SK-N-SH (cell line): ENCODE data around the gene DPP4.

Experiments
- CTCF ChIP-seq: fragments of 200-600 bp; sonication (generic); IDR thresholded peaks from 2 replicates; pipeline ENCODE4 v1.6.1; 2017; ENCODE audit warnings: antibody characterized with exemption, mild to moderate bottlenecking, moderate library complexity
- ELF1 ChIP-seq: IDR thresholded peaks from 2 replicates; pipeline ENCODE4 v1.4.0; 2012
- EP300 ChIP-seq, 2 experiments: IDR thresholded peaks; 2 replicates each; pipeline versions ENCODE4 v1.4.0 to v1.6.1; 2012; ENCODE audit warnings: borderline replicate concordance in 1 of 2, low read depth in 1 of 2, low read length in 1 of 2
- GABPA ChIP-seq: IDR thresholded peaks from 2 replicates; pipeline ENCODE4 v1.4.0; 2012; ENCODE audit warnings: low read depth, mild to moderate bottlenecking
- POLR2AphosphoS5 ChIP-seq: IDR thresholded peaks from 2 replicates; pipeline ENCODE4 v1.6.1; 2012; ENCODE audit warnings: low read depth, low read length
- RAD21 ChIP-seq: IDR thresholded peaks from 2 replicates; pipeline ENCODE4 v1.6.1; 2012; ENCODE audit warnings: mild to moderate bottlenecking, low read length
- RCOR1 ChIP-seq: fragments of 150-350 bp; IDR thresholded peaks from 2 replicates; pipeline ENCODE4 v1.6.1; 2017; ENCODE audit warnings: antibody characterized with exemption, low read length
- SIN3A ChIP-seq: IDR thresholded peaks from 2 replicates; pipeline ENCODE4 v1.6.1; 2012; ENCODE audit warnings: low read depth, mild to moderate bottlenecking, low read length, moderate library complexity, borderline replicate concordance
- YY1 ChIP-seq: IDR thresholded peaks from 2 replicates; pipeline ENCODE4 v1.4.0; 2012; ENCODE audit warnings: low read depth, mild to moderate bottlenecking

- TF ChIP-seq CTCF, result no peak
- TF ChIP-seq POLR2AphosphoS5, result no peak
- TF ChIP-seq RAD21, result no peak
- no peak for TF ChIP-seq ELF1
- no peak for TF ChIP-seq EP300 (IDR thresholded peaks at IDR 0.05; ENCODE audit: borderline replicate concordance in 1 of 2, low read depth in 1 of 2, low read length in 1 of 2)
- no peak for TF ChIP-seq GABPA
- no peak for TF ChIP-seq SIN3A
- no peak for TF ChIP-seq YY1
- no peak for TF ChIP-seq RCOR1
Observed at GRCh38 chr2:162063281-162063680, 10.7 kb downstream of the DPP4 start.
